A549 (cell line): Measurements from ENCODE around the gene BCR.

Source experiments
- CEBPB ChIP-seq, 2 experiments: fragments of >200 bp in 1 of 2; sonication (Bioruptor Twin) in 1 of 2; formaldehyde crosslinking in 1 of 2; IDR thresholded peaks; 2 replicates each; pipeline ENCODE4 v1.6.1; 2012 to 2016
- CHD4 ChIP-seq: fragments of 200-600 bp; sonication (generic); IDR thresholded peaks from 2 replicates; pipeline ENCODE4 v1.6.1; 2016; ENCODE audit warnings: antibody characterized with exemption, mild to moderate bottlenecking, borderline replicate concordance
- CTCF ChIP-seq: fragments of >200 bp; sonication (Bioruptor Twin); formaldehyde crosslinking; IDR thresholded peaks from 3 replicates; pipeline ENCODE4 v1.5.1; 2016
- JUNB ChIP-seq: fragments of >200 bp; sonication (Bioruptor Twin); formaldehyde crosslinking; IDR thresholded peaks from 2 replicates; pipeline ENCODE4 v1.6.1; 2016
- MAFK ChIP-seq: fragments of 450-650 bp; IDR thresholded peaks from 2 replicates; pipeline ENCODE4 v1.6.1; 2014; ENCODE audit not compliant: partially characterized antibody
- MAX ChIP-seq: IDR thresholded peaks from 2 replicates; pipeline ENCODE4 v1.6.1; 2012
- MAZ ChIP-seq: fragments of 150-350 bp; IDR thresholded peaks from 2 replicates; pipeline ENCODE4 v1.6.1; 2014; ENCODE audit warnings: antibody characterized with exemption, low read depth, low read length, borderline replicate concordance
- MYC ChIP-seq: IDR thresholded peaks from 2 replicates; pipeline ENCODE4 v1.6.1; 2012; ENCODE audit warnings: mild to moderate bottlenecking, inconsistent platforms, low read length, improper control_type of control experiment, borderline replicate concordance
- NPAS2 ChIP-seq: fragments of 250-450 bp; sonication (Bioruptor Pico); IDR thresholded peaks from 2 replicates; pipeline ENCODE4 v1.8.0; 2022; ENCODE audit warnings: mild to moderate bottlenecking, moderate library complexity, borderline replicate concordance
- PHF8 ChIP-seq: fragments of 200-600 bp; sonication (generic); IDR thresholded peaks from 2 replicates; pipeline ENCODE4 v1.6.1; 2016; ENCODE audit warnings: low read depth, mild to moderate bottlenecking, antibody characterized with exemption, moderate library complexity, borderline replicate concordance
- RCOR1 ChIP-seq: fragments of 150-350 bp; IDR thresholded peaks from 2 replicates; pipeline ENCODE4 v1.6.1; 2014; ENCODE audit warnings: antibody characterized with exemption, low read length, low read depth

DNA sequence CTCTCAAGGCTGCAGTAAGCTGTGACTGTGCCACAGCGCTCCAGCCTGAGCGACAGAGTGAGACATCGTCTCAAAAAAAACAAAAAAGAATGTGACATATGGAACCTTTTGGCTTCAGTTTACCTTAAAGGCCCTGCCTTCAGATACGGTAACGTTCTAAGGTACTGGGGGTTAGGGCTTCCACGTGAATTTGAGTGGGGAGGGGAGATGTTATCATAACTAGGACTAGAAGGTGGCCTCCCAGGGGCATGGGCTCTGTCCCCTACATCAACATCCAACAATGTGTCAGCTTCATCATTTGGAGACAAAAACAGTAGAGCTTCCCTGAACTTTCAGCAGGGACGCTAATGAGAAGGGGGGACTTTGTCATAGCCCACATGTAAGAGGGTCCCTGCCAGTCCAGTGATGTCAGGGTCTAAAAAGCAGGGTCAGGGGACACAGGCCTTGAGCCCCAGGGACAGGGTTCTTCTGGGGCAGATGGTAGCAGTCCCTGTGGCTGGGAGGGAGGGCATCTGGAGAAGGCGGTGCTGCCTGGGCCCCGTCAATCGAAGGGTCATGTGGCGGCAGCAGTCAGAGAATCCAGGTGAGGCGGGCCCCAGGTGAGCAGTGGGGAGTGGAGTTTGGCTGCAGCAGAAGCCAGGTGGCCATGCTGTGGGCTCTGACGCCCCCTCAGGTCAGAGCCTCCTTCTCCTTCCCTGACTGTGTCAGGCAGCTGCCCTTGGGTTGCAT, 79.8 kb downstream of the BCR start:
- TF ChIP-seq MAX (no peak), MAZ (no peak), PHF8 (no peak), RCOR1 (no peak), CTCF (no peak), MAFK (no peak), CEBPB (IDR thresholded peaks at IDR 0.05) (no peak), JUNB (no peak), CHD4 (no peak), NPAS2 (CRISPR knock-in tag) (no peak), MYC (no peak)
